ENCODE data around the gene NEK6.

DNA sequence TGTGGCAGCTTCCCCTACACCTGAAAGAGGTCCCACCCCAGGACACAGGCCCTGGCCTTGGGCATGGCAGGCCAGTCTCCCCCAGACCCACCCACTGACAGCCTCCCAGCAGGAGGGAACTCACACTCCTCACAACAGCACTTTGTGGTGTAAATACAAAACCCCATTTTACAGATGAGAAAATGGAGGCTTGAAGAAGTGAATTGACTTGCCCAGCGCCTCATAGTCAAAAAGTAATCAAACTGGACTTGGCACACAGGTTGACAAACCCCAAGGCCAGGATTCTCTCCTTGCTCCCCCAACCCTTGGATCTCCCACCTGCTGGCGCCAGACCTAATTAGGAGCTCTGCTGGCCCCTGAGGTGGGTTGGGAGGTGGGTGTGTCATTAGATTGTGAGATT lies 29.2 kb upstream of the NEK6 start:
- TF ChIP-seq, protein P1, sequence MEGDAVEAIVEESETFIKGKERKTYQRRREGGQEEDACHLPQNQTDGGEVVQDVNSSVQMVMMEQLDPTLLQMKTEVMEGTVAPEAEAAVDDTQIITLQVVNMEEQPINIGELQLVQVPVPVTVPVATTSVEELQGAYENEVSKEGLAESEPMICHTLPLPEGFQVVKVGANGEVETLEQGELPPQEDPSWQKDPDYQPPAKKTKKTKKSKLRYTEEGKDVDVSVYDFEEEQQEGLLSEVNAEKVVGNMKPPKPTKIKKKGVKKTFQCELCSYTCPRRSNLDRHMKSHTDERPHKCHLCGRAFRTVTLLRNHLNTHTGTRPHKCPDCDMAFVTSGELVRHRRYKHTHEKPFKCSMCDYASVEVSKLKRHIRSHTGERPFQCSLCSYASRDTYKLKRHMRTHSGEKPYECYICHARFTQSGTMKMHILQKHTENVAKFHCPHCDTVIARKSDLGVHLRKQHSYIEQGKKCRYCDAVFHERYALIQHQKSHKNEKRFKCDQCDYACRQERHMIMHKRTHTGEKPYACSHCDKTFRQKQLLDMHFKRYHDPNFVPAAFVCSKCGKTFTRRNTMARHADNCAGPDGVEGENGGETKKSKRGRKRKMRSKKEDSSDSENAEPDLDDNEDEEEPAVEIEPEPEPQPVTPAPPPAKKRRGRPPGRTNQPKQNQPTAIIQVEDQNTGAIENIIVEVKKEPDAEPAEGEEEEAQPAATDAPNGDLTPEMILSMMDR (IDR thresholded peaks at IDR 0.05), result no peak
- TF ChIP-seq POLR2A (IDR thresholded peaks at IDR 0.05), result no peak

Data from lower leg skin (tissue), 3 donors.